GM19351 (cell line): ENCODE measurements around the gene THEM5.

Source experiments
- ATAC-seq: cut with Tn5 transposase; IDR thresholded peaks from one replicate; pipeline ENCODE4 v1.9.1; 2021; ENCODE audit warnings: mild to moderate bottlenecking, moderate library complexity; ENCODE audit not compliant: unreplicated experiment

Gene THEM5

GRCh38 chr1:151803164-151803563, 50.3 kb downstream of the THEM5 start:
- ATAC-seq: no peak

GRCh38 chr1:151802372-151802771, 51.1 kb downstream of the THEM5 start:
- ATAC-seq: no peak

GRCh38 chr1:151801846-151802245, 51.7 kb downstream of the THEM5 start:
- ATAC-seq: no peak

- ATAC-seq: no peak
These were observed 52.1 kb downstream of the THEM5 start for GRCh38 chr1:151801310-151801820.

GRCh38 chr1:151800830-151801229, 52.7 kb downstream of the THEM5 start:
- ATAC-seq: no peak

- ATAC-seq: no peak
These were observed 54.1 kb downstream of the THEM5 start for GRCh38 chr1:151799179-151800022.

- no peak for ATAC-seq
These were observed 54.9 kb downstream of the THEM5 start for GRCh38 chr1:151798571-151798970.
